Hippocampal formation (tissue), 2 donors: ENCODE measurements around the gene COQ2.
"Not testable (repeated sequence)": the region's sequence is repeated elsewhere in the genome, so short reads cannot be mapped to it uniquely, and the experiment has no call there.

Experiments
- DNase-seq, 2 donors: peaks; one replicate each; lab custom pipeline; 2025; lab: John Stamatoyannopoulos, UW

COQ2 gene

DNA sequence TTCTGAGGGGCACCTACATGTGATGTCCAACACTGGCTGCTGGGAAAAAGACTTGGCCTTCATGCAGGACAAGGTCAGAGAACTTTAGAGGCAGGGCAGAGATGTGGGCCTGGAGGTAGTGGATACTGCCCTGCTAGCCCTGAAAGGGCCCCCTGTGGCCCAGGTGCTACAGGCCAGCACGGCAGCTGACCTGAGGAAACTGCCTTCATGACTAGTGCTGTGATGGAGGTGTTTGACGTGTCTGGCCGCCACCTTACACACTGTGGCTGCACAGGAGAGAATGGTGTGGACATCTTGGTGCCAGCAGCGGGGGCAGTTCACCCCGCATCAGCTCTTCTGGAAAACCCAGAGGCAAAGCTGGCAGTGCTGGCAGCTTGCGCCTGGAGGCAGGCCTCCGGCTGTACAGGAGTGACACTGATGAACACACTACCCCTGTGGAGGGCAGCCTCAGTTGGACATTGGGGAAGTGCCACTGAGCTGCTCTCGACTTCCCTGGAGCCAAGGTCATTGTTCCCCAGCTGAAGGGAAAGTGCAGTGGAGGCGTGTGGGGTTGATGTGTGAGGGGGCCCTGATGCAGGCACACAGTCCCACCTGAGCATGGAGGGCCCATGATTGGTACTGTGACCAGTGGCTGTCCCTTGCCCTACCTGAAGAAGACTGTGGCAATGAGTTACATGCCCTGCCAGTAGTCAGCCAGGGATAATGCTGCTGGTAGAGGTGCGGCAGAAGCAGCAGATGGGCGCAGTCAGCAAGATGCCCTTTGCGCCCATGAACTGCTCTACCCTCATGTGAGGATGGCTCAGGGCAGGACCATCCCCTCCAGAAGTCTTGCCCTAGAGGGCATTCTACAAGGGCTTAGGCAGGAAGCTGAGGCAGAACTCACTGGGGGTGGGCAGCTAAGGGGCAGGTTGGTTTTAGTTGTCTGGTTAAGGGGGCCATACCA, 36.9 kb downstream of the COQ2 start:
- DNase-seq, result no peak

DNA sequence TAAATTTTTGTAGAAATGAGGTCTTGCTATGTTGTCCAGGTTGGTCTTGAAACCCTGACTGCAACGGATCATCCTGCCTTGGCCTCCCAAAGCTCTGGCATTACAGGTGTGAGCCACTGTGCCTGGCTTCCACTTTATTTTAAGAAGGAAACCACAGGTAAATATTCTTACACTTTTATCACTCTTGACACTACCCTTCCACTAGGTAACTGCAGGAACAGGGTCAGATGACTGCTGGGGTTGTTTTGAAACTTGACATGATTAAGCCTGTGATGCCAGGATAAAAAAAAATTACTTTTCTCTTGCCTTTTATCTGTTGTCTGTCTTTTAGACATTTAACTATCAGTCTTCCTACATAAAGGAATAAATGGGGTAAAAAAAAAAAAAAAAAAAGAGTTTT, 43.5 kb downstream of the COQ2 start:
- DNase-seq, result no peak

DNA sequence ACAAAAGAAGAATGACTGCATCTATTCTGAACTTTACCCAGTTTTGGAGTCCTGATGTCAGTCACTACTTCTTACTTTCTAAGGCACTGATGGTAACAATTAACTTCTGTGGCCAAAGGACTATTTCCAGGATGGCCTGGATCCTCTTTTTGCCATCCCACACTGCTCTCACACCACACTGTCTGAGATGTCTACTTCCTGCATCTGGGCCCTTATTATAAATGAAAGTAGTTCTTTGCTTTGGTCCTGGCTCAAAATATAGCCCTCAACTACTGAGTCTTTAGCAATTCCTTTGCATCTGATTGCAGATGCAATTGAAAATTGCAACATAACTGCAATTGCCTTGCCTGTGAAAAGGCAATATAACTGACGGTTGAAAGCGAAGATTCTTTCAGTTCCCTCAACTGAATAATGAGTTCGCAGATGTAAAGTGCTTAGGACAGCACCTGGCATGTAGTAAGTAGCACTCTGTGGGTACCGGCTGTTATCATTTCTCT, 44.2 kb downstream of the COQ2 start:
- DNase-seq, result no peak

DNA sequence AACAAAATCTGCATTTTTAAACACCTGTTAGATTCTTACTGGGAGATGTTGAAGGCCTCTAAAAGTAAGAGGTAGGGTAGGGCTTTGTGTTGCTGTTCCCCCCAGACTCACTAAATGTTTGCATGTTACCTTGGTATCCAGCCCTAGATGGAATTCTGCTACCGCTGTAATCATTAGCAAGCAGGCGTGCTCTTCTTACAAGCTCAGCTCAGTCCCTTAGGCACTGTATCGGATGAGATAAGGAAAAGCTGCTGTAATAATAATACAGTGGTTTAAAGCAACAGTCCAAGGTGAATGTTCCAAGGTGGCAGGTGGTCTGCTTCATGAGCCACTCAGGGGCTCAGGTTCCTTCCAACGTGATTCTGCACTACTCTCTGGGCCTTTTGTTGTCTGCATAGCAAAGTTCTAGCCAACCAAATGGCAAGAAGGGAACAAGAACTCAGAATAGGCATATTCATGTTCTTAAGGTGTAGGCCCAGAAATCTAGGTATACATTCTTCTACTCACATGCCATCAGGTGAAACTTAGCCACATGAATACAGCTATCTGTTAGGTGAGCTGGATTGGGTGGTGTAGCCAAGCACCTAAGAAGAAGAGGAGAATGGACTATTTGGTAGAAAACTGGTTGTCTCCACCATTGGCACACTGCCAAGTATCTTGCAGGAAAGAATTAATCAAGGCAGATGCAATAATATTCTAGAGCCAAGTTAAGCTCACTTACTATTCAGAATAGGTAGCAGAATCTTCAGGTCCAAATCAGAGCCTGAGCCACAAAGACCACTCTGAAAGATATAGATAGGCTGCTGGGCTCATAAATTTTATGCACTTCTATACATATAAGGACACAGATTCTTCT, 46.0 kb downstream of the COQ2 start:
- DNase-seq, result no peak

DNA sequence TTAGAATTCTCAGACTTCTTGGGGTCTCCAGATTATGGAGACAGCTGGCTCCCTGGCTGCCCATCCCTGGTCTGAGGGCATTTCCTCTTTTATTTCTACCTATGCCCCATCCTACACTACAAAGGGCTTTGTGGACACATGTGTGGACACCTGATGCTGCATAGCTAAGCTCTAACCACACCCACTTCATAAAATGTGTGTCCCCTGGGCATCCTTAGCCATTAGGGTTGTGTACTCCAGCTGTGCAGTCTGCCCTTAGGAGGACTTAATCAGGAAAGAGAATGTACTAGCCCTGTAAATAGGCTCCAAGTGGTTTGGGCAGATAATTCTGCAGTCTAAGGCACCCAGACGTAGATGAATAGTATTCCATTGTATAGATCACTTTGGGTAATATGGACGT, 47.0 kb downstream of the COQ2 start:
- no peak for DNase-seq

DNA sequence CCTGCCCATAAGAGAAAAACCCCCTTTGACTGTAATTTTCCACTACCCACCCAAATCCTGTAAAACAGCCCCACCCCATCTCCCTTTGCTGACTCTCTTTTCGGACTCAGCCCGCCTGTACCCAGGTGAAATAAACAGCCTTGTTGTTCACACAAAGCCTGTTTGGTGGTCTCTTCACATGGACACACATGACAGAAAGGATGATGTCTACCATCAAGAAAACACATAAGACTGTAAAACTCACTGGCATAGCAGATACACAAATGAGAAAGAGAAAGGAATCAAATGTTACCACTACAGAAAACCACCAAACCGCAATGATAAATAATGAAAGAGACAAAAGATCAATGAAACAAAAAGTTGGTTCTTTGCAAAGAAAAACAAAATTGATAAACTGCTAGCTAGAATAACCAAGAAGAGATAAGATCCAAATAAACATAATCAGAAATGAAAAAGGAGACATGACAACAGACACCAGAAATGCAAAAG, 48.9 kb downstream of the COQ2 start:
- DNase-seq, result not testable (repeated sequence)

DNA sequence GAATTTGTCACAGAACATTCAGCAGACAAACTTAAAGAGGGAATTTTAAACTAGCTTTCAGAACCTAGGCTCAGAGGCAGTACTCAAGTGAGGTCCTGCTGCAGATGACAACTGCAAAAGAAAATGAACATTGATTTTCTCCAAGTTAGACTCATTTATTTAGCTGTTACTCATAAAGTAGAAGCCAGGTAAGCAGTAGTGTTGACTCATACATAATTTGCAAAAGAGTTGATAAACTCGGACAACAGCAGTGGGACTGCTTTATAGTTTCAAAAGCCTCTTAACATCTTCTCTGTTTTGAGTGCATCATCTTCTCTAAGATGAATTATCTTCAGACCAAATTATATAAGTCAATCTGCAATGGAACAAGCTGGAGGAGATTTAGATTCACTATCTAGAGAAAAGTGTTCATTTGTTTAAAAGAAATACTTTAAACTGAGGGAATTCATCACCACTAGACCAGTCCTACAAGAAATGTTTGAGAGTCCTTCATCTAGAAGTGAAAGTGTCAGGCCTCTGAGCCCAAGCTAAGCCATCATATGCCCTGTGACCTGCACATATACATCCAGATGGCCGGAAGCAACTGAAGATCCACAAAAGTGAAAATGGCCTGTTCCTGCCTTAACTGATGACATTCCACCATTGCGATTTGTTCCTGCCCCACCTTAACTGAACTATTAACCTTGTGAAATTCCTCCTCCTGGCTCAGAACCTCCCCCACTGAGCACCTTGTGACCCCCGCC, 49.5 kb downstream of the COQ2 start:
- DNase-seq, result no peak

DNA sequence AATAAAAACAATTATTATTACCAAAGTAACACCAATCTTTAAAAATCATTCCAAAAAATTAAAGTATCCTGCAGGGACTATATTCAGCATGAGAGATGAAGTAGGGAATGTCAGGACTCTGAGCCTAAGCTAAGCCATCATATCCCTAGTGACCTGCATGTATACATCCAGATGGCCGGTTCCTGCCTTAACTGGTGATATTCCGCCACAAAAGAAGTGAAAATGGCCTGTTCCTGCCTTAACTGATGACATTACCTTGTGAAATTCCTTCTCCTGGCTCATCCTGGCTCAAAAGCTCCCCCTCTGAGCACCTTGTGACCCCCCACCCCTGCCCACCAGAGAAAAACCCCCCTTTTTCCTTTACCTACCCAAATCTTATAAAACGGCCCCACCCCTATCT, 50.2 kb downstream of the COQ2 start:
- DNase-seq, result not testable (repeated sequence)

DNA sequence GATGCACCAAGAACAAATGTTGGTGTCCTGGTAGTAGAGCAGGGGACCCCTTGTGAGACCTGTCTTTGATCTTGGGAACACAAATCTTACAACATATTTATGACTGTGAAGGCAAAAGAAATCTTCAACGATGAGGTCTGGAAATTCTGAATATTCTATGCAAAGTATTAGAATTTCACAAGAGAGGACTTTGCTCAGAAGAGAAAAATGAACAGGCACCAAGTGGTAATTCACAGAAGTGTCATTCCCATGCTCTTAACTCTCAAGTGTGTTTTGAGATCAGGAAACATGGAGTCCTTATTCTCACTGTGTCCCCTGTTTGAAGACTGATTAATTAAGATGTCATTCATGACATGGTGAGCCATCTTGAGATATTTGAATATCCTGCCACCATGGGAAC, 52.5 kb downstream of the COQ2 start:
- DNase-seq, result no peak

DNA sequence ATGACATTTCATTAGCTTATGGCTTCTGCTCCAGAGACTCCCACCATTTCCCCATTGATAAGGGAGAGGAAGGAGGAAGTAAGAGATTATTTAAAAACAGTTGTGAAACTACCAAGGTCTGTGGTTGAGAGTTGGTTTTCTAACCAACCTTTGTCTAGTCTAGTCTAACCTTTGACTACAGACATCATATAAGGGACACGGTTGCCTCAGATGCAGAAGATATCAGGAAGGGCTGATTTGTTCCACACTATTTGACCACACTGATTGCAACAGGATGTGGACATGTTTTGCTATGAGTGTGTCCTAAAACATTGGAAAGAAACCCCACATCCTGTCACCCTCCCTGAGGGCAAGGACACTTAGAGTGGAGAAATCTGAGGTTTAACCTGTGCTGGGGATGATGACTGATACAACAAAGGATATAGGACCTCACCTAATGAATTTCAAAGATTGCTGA, 53.0 kb downstream of the COQ2 start:
- DNase-seq, result no peak

DNA sequence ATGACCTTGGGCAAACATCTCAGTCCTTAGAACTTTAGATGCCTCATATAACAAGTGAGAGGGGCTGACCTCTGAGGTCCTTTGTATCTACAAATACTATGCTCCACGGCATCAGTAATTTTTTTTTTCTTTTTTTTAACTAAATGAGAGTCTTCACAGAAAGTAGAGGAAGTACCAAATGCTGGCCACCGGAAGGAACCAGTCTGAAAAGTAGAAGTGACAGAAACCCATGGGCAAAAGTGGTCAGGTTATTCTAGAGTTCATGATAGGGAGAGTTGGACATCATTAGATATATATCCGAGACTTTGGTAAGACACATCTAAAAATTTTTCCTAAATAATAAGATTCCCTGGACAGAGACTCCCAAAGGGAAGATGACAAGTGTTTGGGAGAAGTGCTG, 53.7 kb downstream of the COQ2 start:
- DNase-seq, result no peak

DNA sequence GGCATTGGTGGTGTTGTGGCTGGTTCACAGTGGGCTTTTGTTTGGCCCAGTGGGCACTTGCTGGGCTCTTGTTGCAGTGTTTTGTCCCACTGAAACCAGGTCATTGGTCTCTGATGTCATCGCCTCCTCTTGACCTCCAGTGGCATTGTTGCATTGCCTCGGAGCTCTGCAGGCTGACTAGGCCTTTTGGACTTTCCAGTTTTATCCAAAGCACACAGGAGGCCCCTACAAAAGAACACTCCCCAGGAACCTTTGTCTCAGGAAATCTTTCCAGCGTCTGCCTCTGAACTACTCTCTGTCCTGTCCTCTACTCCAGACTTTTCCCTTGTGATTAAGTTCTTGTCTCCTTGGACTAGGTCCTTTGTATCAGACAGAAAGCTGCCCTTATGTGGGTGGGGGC, 54.8 kb downstream of the COQ2 start:
- DNase-seq, result no peak

DNA sequence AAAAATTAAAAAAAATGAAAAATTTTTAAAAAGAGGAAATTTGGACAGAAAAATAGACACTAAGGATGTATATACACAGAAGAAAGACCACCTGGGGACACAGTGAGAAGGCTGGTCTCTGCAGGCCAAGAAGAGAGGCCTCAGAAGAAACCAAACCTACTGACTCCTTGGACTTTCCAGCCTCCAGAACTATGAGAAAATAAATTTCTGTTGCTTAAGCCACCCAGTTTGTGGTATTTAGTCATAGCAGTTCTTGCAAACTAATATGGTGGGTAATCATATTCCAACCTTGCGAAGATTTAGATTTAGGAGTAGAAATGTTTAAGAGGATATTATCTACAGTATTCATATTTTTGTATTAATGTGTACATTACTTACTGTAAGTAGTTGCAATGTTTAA, 56.4 kb downstream of the COQ2 start:
- DNase-seq, result no peak

DNA sequence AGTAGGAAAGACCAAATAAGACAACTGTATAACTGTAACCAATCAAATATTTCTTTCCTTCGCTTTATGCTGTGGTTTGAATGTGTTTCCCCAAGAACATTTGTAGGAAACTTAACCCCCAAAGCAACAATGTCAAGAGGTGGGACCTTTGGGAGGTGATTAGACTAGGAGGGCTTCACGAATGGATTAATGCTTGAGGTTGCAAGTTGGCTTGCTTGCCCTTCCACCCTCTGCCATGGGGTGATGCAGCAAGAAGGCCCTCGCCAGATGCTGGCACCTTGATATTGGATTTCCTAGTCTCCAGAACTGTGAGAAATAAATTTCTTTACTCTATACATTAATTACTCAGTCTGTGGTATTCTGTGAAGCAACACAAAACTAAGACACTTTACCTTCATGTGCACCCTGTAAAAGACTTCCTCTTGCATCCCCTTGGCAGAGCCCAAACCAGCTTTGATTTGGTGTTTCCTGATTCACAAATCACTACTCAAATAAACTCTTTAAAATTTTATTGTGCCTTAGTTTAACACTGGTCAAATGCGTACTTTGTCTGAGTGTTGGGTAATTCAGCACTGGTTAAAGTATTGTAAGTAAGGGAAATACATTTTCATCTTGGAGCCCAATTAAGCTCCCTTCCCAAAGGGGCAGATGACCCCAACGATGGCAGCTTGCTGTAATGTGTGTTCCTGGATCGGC, 59.9 kb downstream of the COQ2 start:
- DNase-seq, result no peak

DNA sequence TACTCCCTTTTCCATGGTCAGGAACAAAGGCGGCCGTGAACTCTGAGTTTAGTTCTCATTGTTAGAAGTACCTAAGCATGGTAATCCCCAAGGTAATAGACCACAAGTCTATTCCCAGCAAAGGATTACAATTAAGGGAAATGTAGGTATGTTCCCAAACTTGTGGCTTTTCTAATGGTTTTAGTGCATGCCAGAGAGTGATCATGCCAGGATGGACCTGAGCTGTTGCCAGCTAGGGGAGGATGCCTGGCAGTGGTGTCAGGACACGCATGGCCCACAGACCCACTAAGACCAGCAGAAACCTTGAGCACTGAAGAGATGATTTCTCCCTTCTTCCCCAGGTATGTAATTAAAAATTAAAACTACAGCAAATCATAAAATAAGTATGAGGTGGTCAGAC, 60.8 kb downstream of the COQ2 start:
- no peak for DNase-seq

DNA sequence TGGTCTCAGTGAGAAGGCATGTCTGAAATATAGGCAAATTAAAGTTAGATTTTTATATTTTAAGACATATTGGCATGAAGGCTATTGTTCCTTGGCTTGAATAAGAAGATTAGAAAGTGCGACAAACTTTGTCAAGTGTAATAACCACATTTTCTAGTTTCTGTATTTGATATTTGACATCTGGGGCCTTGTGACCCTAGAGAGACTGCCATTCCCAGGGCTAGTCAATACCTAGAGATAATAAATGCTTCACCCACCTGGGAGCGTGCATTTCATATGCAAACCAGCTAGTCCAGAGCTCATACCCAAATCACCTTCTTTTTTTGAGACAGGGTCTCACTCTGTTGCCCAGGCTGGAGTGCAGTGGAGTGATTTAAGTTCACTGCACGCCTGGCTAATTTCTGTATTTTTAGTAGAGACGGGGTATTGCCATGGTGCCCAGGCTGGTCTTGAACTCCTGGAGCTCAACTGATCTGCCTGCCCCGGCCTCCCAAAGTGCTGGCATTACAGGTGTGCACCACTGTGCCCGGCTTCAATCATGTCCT, 62.6 kb downstream of the COQ2 start:
- no peak for DNase-seq

DNA sequence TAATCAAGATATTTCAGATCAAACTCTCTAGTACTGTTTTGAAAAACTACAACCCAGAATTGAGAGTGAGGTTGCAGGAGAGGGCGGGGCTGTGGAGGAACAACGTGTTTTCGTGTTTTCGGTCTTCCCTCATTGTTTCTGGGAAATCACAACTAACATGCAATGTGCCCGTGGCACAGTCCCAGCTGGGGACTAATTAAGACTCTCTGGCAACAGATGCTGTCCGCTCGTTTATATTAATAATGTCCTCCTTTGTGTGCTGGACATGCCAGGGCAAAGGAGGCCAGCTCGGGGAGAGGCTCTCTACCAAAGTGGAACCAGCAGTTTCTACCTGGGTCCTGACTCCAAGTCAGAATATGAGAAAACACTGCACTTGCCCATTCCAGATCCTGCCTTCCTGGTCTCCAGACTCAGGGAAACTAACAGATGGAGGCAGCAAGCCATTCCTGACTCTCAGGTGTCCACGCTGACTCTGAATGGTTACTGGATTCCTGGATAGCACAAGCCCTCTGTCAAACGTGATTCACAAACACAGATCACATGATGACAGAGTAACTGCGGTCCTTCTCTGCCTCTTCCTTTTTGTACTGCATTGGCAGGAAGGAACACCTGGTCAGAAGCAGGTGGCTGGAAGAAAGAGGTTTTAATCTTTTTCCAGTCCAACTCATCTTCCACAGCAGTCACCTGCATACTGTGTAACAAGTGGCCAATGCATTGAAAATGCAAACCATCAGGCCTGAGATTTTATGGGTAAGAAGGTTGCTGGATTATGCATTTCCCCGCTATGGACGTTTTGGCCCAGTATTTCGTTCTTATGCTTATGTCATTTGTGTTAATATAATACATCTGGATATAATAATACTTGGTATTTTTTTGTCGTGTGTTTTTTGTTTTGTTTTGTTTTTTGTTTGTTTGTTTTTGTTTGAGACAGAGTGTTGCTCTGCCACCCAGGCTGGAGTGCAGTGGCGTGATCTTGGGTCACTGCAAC, 65.0 kb downstream of the COQ2 start:
- no peak for DNase-seq

DNA sequence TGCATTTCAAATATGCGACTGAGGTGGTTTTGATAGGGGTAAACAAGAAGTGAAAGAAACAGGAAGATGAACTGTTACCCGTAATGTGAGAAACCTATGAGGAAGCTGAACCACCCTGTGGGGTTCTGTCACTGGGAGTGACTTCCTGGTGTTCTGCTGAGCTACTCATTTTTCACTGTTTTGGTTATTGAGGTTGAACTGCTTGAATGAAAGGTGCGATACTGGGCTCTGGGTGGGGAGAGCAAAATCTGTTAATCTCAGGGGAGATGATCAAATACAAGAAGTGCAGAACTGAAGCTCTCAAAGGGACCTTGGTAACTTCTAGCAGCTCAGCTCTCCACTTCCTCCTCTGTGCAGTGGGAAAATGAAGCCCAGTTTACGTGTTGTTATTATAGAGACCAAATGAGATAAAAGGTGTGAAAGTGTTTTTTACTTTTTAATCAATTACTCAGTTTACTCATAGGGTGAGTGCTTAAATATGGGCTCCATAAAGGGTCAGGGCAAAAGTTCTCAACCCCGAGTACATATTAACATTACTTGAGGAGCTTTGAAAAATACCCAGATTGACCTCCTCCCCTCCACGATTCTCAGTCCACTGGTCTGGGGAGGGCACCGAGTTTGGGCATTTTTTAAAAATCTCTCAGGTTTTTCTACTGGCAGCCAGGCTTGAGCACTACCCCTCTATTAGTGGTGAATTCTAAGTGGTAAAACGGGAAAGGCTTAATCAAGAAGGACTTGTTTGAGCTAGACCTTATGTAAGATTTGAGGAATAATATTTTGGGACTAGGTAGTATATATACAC, 66.7 kb downstream of the COQ2 start:
- DNase-seq, result no peak
